GM12878 (cell line): ENCODE results near the gene SOD2. TPM values are rescaled to one million over a fixed set of nuclear protein-coding genes. Genes with fewer than 3 reads are reported as not detected.

Experiments
- ATAC-seq: fragments of 200-7000 bp; cut with Tn5 transposase; 3 replicates; pipeline ENCODE4 v1.9.1; 2020; ENCODE audit warnings: mild to moderate bottlenecking, moderate library complexity
- BruUV-seq: library from RNA; stranded (reverse); fragments of 400-500 nt; replicated peaks from 2 replicates; lab custom pipeline; 2021; lab: Mats Ljungman, UMichigan
- CTCF ChIA-PET: fragments of 300-600 bp; sonication (Branson Sonifier 250); formaldehyde crosslinking; extraction: SDS; loops from one replicate; lab custom pipeline; 2021; ENCODE audit warnings: inconsistent platforms; lab: Yijun Ruan, JAX
- POLR2A ChIA-PET: fragments of 350-600 bp; formaldehyde crosslinking; extraction: SDS; loops from one replicate; lab custom pipeline; 2021; ENCODE audit warnings: inconsistent platforms; lab: Charles Lee
- RAD21 ChIA-PET: fragments of 300-600 bp; sonication (Branson Sonifier 250); formaldehyde crosslinking; loops from one replicate; lab custom pipeline; 2023; ENCODE audit warnings: antibody characterized with exemption; ENCODE audit not compliant: unreplicated experiment; lab: Charles Lee
- SMC1A ChIA-PET: fragments of 300-600 bp; sonication (Branson Sonifier 250); formaldehyde crosslinking; loops from one replicate; lab custom pipeline; 2023; ENCODE audit not compliant: unreplicated experiment, uncharacterized antibody; lab: Charles Lee
- DNase-seq: peaks from one replicate; pipeline ENCODE4 v3.0.0-alpha.2; 2011; ENCODE audit warnings: low read depth, low spot score
- FAIRE-seq: peaks from 3 replicates; lab custom pipeline; 2011; peaks lifted over from hg19 to GRCh38; lab: Jason Lieb, UNC
- H2AFZ ChIP-seq: 2 replicates; pipeline ENCODE4 v1.6.0; 2011; ENCODE audit warnings: low read depth, low read length, control low read depth; ENCODE audit not compliant: control insufficient read depth
- H3K27ac ChIP-seq: 2 replicates; pipeline ENCODE4 v1.5.1; 2011; ENCODE audit warnings: control low read depth; ENCODE audit not compliant: control insufficient read depth, insufficient read depth
- H3K27me3 ChIP-seq, 2 experiments: replicated peaks in 1 of 2; 2 replicates each; pipeline versions ENCODE4 v1.6.0 to v1.6.1; 2011; ENCODE audit warnings: low read length in 1 of 2; ENCODE audit not compliant: control insufficient read depth in 2 of 2, insufficient read depth in 2 of 2
- H3K36me3 ChIP-seq, 2 experiments: 2 replicates each; pipeline ENCODE4 v1.5.1; 2011; ENCODE audit warnings: low read length in 1 of 2; ENCODE audit not compliant: control insufficient read depth in 2 of 2, insufficient read depth in 2 of 2
- H3K4me1 ChIP-seq: 2 replicates; pipeline ENCODE4 v1.6.1; 2011; ENCODE audit warnings: mild to moderate bottlenecking, low read length, moderate library complexity, mixed read lengths; ENCODE audit not compliant: control insufficient read depth, insufficient read depth
- H3K4me2 ChIP-seq: 2 replicates; pipeline ENCODE4 v1.6.0; 2011; ENCODE audit warnings: control low read depth; ENCODE audit not compliant: control insufficient read depth, insufficient read depth
- H3K4me3 ChIP-seq: fragments of 200-600 bp; sonication (generic); 2 replicates; pipeline ENCODE4 v1.5.1; 2016
- H3K79me2 ChIP-seq: 2 replicates; pipeline ENCODE4 v1.6.0; 2011; ENCODE audit warnings: low read length; ENCODE audit not compliant: control insufficient read depth, insufficient read depth
- H3K9ac ChIP-seq: 2 replicates; pipeline ENCODE4 v1.8.0; 2011; ENCODE audit warnings: low read length, control low read depth, mixed read lengths; ENCODE audit not compliant: control insufficient read depth, insufficient read depth
- H3K9me3 ChIP-seq: replicated peaks from 3 replicates; pipeline ENCODE4 v1.5.1; 2011; ENCODE audit warnings: mild to moderate bottlenecking, low read length; ENCODE audit not compliant: control insufficient read depth, insufficient read depth
- H4K20me1 ChIP-seq: 2 replicates; pipeline ENCODE4 v1.6.0; 2011; ENCODE audit not compliant: control insufficient read depth, insufficient read depth
- ASH2L ChIP-seq: fragments of 300-600, 200-600 bp; sonication (generic); IDR thresholded peaks from 2 replicates; pipeline ENCODE4 v1.6.1; 2017; ENCODE audit warnings: low read depth, mild to moderate bottlenecking, borderline replicate concordance
- BMI1 ChIP-seq: fragments of 450-650 bp; IDR thresholded peaks from 2 replicates; pipeline ENCODE4 v1.6.1; 2016; ENCODE audit warnings: mild to moderate bottlenecking, moderate library complexity, borderline replicate concordance
- TCF12 ChIP-seq: IDR thresholded peaks from 2 replicates; pipeline ENCODE4 v1.6.1; 2011; ENCODE audit warnings: low read depth, mild to moderate bottlenecking, low read length
- YY1 ChIP-seq: IDR thresholded peaks from 2 replicates; pipeline ENCODE4 v1.6.1; 2011; ENCODE audit warnings: low read depth, mild to moderate bottlenecking, low read length
- WGBS: methylation state at CpG from one replicate; pipeline ENCODE4 v1.1.6; 2016; ENCODE audit warnings: low lambda C conversion rate; ENCODE audit not compliant: insufficient replicate concordance, insufficient coverage; ENCODE audit errors: missing lambda C conversion rate; 5-methylcytosine and 5-hydroxymethylcytosine counted together
- in situ Hi-C: fragments of 300-500 bp; cut with MboI; formaldehyde crosslinking; loops from 9 replicates; pipeline ENCODE4 v1.14.3; 2018; ENCODE audit warnings: mixed read lengths
- intact Hi-C: fragments of 100-400 bp; cut with micrococcal nuclease; formaldehyde crosslinking; loops from one replicate; pipeline ENCODE4 v1.14.2; 2022; ENCODE audit not compliant: unreplicated experiment
- polyA plus RNA-seq, 11 experiments: library from polyadenylated mRNA; depleted of rRNA in 4 of 11; unstranded in 6 of 11; stranded (reverse) in 5 of 11; fragments of >200 nt; fragmentation: Nextera tagmentation in 4 of 11; fragmentation: Illumina TruSeq in 1 of 11; extraction: Ambion mirVana in 4 of 11; extraction: Trizol in 1 of 11; gene quantifications; 1 replicate in 1 of 11; 2 replicates in 10 of 11; pipeline versions ENCODE4 v1.2.1 to v1.2.3, GENCODE V29; 2011 to 2016; ENCODE audit warnings: inconsistent platforms in 2 of 11, missing spikeins in 2 of 11, low read depth in 1 of 11
- total RNA-seq, 4 experiments: library from RNA; depleted of rRNA in 3 of 4; stranded (reverse); fragments of >200 nt in 3 of 4; fragmentation: Illumina TruSeq in 1 of 4; extraction: Trizol in 1 of 4; gene quantifications; 2 replicates each; pipeline versions ENCODE4 v1.2.1 to v1.2.3, GENCODE V29; 2013 to 2021
- TF ChIP-seq, protein P1 (sequence below): fragments of 450-650 bp; IDR thresholded peaks from 2 replicates; pipeline ENCODE4 v1.6.1; 2016; ENCODE audit warnings: mild to moderate bottlenecking, moderate library complexity, borderline replicate concordance

Gene SOD2
- total and polyA plus RNA-seq, 10 of the 15 experiments (the other 5 are each of a cell fraction or from before 2014, with no cell fraction given) = 12.1 to 55.8 (median 39.1) TPM

DNA sequence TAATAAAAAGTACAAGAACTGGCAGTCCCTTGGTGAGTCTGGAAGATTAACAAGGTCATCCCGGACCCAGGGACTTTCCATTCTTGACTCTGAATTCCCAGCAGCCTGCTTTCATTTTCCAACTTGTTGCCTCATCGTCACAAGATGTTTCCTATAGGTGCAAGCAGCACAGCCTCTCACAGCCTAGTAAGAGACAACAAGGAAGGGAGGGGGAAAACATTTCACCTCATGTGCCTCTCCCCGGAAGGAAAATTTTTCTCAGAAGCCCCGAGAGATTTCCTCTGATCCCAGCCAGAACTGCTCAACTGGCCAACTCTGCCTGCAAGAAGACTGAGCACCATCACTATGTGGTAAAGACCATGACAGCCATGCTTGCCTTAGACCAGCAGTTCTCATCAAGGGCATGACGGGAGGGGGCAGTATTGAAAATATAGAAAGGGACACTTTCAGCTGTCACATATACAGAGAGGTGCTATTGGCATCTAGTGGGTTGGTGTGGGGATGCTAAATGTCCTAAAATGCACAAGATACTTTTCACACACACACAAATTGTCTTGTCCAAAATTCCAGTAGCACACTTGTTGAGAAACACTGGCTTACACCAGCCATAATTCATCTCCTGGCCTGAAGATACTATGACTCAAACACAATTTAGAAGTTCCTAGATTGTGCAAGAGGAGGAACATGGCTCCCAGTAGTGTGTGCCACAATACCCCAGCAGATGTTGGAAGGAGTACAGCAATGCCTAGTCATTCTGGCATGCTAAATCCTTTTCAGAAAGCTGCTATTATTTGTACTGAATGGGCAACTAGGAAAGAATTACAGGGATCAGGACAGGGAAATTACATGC lies 23.4 kb upstream of the SOD2 start:
- no peak for DNase-seq
- ChIA-PET SMC1A (interaction anchor here (0.9 to 1.8 kb wide), 4 partner anchors 9 to 206 kb away, joined by 3 to 5 read pairs (median 3); no protein-coding TSS in a partner anchor), POLR2A (interaction anchor here (0.6 to 1.2 kb wide), 3 partner anchors 9 to 84 kb away, joined by 3 read pairs; no protein-coding TSS in a partner anchor), CTCF (interaction anchor here (0.6 to 0.9 kb wide), 3 partner anchors 10 to 135 kb away, joined by 3 to 4 read pairs (median 3); partner anchors contain the start of gene WTAP), RAD21 (no interaction called here)
- H3K9ac ChIP-seq = no peak overlapping the region
- H3K4me3 ChIP-seq = no peak overlapping the region
- H3K27ac ChIP-seq = no peak overlapping the region
- H3K27me3 ChIP-seq = no peaks in the 10 kb centered on the region
- intact Hi-C loops (no loop called here), in situ Hi-C loops (loop anchor here (25.0 kb wide), 1 partner anchor 746 kb away; no protein-coding TSS in a partner anchor)
- H3K79me2 ChIP-seq = peaks cover 2% of the 10 kb centered on the region
- no peaks in the 10 kb centered on the region for H3K36me3 ChIP-seq
- H2AFZ ChIP-seq = no peak overlapping the region
- no peaks in the 10 kb centered on the region for H4K20me1 ChIP-seq
- H3K9me3 ChIP-seq = no peaks in the 10 kb centered on the region; the same call in 2 of the 3 replicates
- no TSS peak for BruUV-seq
- FAIRE-seq = no peak
- WGBS = 74% methylated on average over 5 of the region's 5 CpGs
- ATAC-seq = peak; percentile 58
- H3K4me1 ChIP-seq = no peaks in the 10 kb centered on the region
- no peak overlapping the region for H3K4me2 ChIP-seq
- no peak for TF ChIP-seq ASH2L
- TF ChIP-seq BMI1 = no peak
- no peak for TF ChIP-seq TCF12
- no peak for TF ChIP-seq YY1
- TF ChIP-seq, protein P1, sequence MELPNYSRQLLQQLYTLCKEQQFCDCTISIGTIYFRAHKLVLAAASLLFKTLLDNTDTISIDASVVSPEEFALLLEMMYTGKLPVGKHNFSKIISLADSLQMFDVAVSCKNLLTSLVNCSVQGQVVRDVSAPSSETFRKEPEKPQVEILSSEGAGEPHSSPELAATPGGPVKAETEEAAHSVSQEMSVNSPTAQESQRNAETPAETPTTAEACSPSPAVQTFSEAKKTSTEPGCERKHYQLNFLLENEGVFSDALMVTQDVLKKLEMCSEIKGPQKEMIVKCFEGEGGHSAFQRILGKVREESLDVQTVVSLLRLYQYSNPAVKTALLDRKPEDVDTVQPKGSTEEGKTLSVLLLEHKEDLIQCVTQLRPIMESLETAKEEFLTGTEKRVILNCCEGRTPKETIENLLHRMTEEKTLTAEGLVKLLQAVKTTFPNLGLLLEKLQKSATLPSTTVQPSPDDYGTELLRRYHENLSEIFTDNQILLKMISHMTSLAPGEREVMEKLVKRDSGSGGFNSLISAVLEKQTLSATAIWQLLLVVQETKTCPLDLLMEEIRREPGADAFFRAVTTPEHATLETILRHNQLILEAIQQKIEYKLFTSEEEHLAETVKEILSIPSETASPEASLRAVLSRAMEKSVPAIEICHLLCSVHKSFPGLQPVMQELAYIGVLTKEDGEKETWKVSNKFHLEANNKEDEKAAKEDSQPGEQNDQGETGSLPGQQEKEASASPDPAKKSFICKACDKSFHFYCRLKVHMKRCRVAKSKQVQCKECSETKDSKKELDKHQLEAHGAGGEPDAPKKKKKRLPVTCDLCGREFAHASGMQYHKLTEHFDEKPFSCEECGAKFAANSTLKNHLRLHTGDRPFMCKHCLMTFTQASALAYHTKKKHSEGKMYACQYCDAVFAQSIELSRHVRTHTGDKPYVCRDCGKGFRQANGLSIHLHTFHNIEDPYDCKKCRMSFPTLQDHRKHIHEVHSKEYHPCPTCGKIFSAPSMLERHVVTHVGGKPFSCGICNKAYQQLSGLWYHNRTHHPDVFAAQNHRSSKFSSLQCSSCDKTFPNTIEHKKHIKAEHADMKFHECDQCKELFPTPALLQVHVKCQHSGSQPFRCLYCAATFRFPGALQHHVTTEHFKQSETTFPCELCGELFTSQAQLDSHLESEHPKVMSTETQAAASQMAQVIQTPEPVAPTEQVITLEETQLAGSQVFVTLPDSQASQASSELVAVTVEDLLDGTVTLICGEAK = no peak
